SW480 (cell line): ENCODE data around the gene DSG1.
"Not testable (repeated sequence)": the region's sequence is repeated elsewhere in the genome, so short reads cannot be mapped to it uniquely, and the experiment has no call there.

Experiments used
- DNase-seq: peaks from one replicate; pipeline ENCODE4 v3.0.0-alpha.2; 2016; ENCODE audit warnings: low spot score

The DSG1 gene

GRCh38 chr18:31317860-31318259 is at the start of gene DSG1:
TSS of gene DSG1 (plus strand) at chr18:31318160. CDS start at chr18:31318301, 141 bp downstream.
- DNase-seq = no peak

- no peak for DNase-seq
Measured at GRCh38 chr18:31268985-31269406, 49.0 kb upstream of the DSG1 start.

- no peak for DNase-seq
Measured at GRCh38 chr18:31269566-31269965, 48.4 kb upstream of the DSG1 start.

- DNase-seq = no peak
Measured at GRCh38 chr18:31270578-31270977, 47.4 kb upstream of the DSG1 start.

- no peak for DNase-seq
Measured at GRCh38 chr18:31273812-31274527, 44.0 kb upstream of the DSG1 start.

GRCh38 chr18:31274931-31275330 is 43.0 kb upstream of the DSG1 start:
- no peak for DNase-seq

GRCh38 chr18:31275722-31276463 is 42.1 kb upstream of the DSG1 start:
- DNase-seq = no peak

- no peak for DNase-seq
Measured at GRCh38 chr18:31278609-31279071, 39.3 kb upstream of the DSG1 start.

- DNase-seq = no peak
Measured at GRCh38 chr18:31280502-31280901, 37.5 kb upstream of the DSG1 start.

GRCh38 chr18:31281437-31281836 is 36.5 kb upstream of the DSG1 start:
- DNase-seq = no peak

GRCh38 chr18:31289446-31289845 is 28.5 kb upstream of the DSG1 start:
- not testable (repeated sequence) for DNase-seq

- no peak for DNase-seq
Measured at GRCh38 chr18:31291688-31292087, 26.3 kb upstream of the DSG1 start.

GRCh38 chr18:31294199-31294747 is 23.7 kb upstream of the DSG1 start:
- DNase-seq = no peak

GRCh38 chr18:31297248-31297647 is 20.7 kb upstream of the DSG1 start:
- no peak for DNase-seq

GRCh38 chr18:31301201-31301655 is 16.7 kb upstream of the DSG1 start:
- peak; percentile 52 for DNase-seq

- peak; percentile 44 for DNase-seq
Measured at GRCh38 chr18:31302991-31303390, 15.0 kb upstream of the DSG1 start.

GRCh38 chr18:31303771-31304170 is 14.2 kb upstream of the DSG1 start:
- DNase-seq = no peak

GRCh38 chr18:31309115-31309514 is 8.8 kb upstream of the DSG1 start:
- no peak for DNase-seq

GRCh38 chr18:31316974-31317373 is 986 bp upstream of the DSG1 start:
- no peak for DNase-seq

- no peak for DNase-seq
Measured at GRCh38 chr18:31321719-31322118, 3.8 kb downstream of the DSG1 start.

GRCh38 chr18:31325051-31325450 is 7.1 kb downstream of the DSG1 start:
- no peak for DNase-seq

- no peak for DNase-seq
Measured at GRCh38 chr18:31329787-31330438, 12.0 kb downstream of the DSG1 start.
